H1 (cell line): ENCODE data around the gene IRF8. TPM values are rescaled to one million over a fixed set of nuclear protein-coding genes. Genes with fewer than 3 reads are reported as not detected.

ENCODE experiments used
- GABPA ChIP-seq: IDR thresholded peaks from 2 replicates; pipeline ENCODE4 v1.6.1; 2011; ENCODE audit warnings: mild to moderate bottlenecking, low read length, moderate library complexity, borderline replicate concordance; ENCODE audit not compliant: insufficient read depth
- PHF8 ChIP-seq: fragments of 200-600 bp; sonication (generic); conservative IDR thresholded peaks from 2 replicates; pipeline ENCODE4 v1.7.1; 2012; ENCODE audit warnings: low read depth, mild to moderate bottlenecking, inconsistent platforms, low read length, moderate library complexity
- RNF2 ChIP-seq: fragments of 200-900, 300-1000 bp; sonication (generic); IDR thresholded peaks from 2 replicates; pipeline ENCODE4 v1.7.1; 2016; ENCODE audit warnings: borderline replicate concordance, low read depth, mild to moderate bottlenecking, antibody characterized with exemption, low read length; ENCODE audit not compliant: poor library complexity, severe bottlenecking; ENCODE audit errors: missing control alignments
- SAP30 ChIP-seq: fragments of 300-600 bp; sonication (generic); IDR thresholded peaks from 2 replicates; pipeline ENCODE4 v1.7.1; 2012; ENCODE audit warnings: low read length, moderate library complexity, mild to moderate bottlenecking, inconsistent platforms; ENCODE audit not compliant: insufficient read depth, insufficient replicate concordance
- SRF ChIP-seq: IDR thresholded peaks from 2 replicates; pipeline ENCODE4 v1.6.1; 2011; ENCODE audit warnings: mild to moderate bottlenecking, low read depth, low read length, moderate library complexity
- TEAD4 ChIP-seq: IDR thresholded peaks from 2 replicates; pipeline ENCODE4 v1.6.1; 2012; ENCODE audit warnings: low read depth, low read length, inconsistent platforms, mixed read lengths
- polyA plus RNA-seq, 7 experiments: library from polyadenylated mRNA; depleted of rRNA in 3 of 7; stranded (reverse) in 5 of 7; unstranded in 2 of 7; fragments of >200 nt in 5 of 7; fragments of 200-250 nt in 2 of 7; gene quantifications; 1 replicate in 5 of 7; 2 replicates in 1 of 7; 4 replicates in 1 of 7; pipeline versions ENCODE4 v1.2.1 to v1.2.3, GENCODE V29; 2011 to 2013; ENCODE audit warnings: missing spikeins in 2 of 7, mixed read lengths in 2 of 7
- total RNA-seq: library from RNA; stranded (reverse); fragmentation: NEBNext Ultra II Directional; extraction: Animal tissue kit (Norgen Biotek cat#: 25700); gene quantifications from 2 replicates; pipeline ENCODE4 v1.2.1, GENCODE V29; 2021
- TF ChIP-seq, protein P1 (sequence below): IDR thresholded peaks from 2 replicates; pipeline ENCODE4 v1.6.1; 2011; ENCODE audit warnings: low read depth, mild to moderate bottlenecking, low read length; ENCODE audit not compliant: insufficient read depth

IRF8 gene
- total and polyA plus RNA-seq, 2 of the 8 experiments (the other 6 are each of a cell fraction or from before 2014, with no cell fraction given), result 0.35 to 2.0 TPM

DNA sequence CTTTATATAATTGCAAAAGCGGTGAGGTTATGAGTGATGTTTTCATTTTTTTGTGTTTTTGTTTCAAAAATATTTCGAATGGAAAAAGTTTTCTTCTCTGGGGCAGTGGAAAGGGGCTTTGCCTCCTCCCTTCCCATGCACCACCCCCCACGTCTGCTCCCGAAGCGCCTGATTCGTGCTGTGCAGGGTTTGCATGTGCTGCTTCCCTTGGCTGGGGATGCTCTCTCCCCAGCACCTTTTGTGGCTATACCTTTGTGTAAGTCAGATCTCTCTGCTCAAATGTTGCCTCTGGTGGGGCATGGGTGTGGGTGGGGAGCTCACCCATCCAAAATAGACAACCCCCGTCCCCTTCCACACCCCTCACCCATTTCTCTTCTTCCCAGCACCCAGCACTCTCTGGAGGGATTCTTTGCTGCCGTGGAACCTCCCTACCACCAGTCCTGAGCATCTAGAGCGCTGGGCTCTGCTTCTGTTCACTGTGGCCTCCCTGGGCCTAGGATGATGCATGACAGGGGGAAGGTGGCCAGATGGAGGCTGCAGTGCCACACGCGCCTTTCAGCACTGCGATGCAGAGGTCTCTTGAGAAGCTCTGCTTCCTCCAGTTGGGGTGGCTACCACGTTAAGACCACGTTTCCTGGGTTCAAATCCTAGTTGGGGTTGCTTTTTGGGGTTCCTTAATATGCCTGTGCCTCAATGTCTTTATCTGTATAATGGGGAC lies 71.2 kb downstream of the IRF8 start (continued):
- TF ChIP-seq PHF8 (no peak), SAP30 (no peak), SRF (no peak), TEAD4 (no peak), GABPA (no peak), RNF2 (no peak)
- TF ChIP-seq, protein P1, sequence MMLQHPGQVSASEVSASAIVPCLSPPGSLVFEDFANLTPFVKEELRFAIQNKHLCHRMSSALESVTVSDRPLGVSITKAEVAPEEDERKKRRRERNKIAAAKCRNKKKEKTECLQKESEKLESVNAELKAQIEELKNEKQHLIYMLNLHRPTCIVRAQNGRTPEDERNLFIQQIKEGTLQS, result no peak
